Right lobe of liver (tissue), 4 donors: ENCODE data around the gene MED4.

Experiments
- POLR2A ChIP-seq: fragments of 450-650 bp; IDR thresholded peaks from one replicate; pipeline ENCODE4 v1.6.1; 2017; ENCODE audit warnings: antibody characterized with exemption, mild to moderate bottlenecking
- TF ChIP-seq, protein P1 (sequence below), 4 donors: fragments of 200-600 bp in 3 of 4; fragments of 450-650 bp in 1 of 4; IDR thresholded peaks; one replicate each; pipeline versions ENCODE4 v1.5.1 to v1.8.0; 2016 to 2022; ENCODE audit warnings: antibody characterized with exemption in 4 of 4, mild to moderate bottlenecking in 2 of 4
- donor health status: DM: no; HTN: no; CAD: no.
- donor health status: DM: no; HTN: no; CAD: no.
- donor health status: DM: no; HTN: yes; CAD: no.

DNA sequence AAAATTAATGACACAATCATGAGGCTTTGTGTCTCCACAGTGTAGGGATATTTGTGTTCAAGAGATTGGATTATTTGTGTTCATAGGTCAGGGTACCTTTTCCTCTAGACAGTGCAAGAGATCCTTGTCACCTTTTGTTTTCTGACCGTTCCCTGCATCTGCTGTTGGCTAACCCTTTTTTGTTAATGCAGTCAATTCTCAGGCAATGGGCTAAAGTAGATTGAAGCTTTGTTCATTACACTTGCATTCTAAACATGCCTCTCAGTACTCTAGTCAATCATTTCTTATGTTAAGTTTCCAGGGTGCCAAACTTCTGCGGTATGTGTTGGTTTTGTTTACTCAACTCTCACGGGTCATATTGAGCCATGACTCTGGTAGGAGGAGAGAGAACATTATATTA lies 1.8 kb upstream of the MED4 start:
- TF ChIP-seq POLR2A: no peak
- TF ChIP-seq, protein P1, sequence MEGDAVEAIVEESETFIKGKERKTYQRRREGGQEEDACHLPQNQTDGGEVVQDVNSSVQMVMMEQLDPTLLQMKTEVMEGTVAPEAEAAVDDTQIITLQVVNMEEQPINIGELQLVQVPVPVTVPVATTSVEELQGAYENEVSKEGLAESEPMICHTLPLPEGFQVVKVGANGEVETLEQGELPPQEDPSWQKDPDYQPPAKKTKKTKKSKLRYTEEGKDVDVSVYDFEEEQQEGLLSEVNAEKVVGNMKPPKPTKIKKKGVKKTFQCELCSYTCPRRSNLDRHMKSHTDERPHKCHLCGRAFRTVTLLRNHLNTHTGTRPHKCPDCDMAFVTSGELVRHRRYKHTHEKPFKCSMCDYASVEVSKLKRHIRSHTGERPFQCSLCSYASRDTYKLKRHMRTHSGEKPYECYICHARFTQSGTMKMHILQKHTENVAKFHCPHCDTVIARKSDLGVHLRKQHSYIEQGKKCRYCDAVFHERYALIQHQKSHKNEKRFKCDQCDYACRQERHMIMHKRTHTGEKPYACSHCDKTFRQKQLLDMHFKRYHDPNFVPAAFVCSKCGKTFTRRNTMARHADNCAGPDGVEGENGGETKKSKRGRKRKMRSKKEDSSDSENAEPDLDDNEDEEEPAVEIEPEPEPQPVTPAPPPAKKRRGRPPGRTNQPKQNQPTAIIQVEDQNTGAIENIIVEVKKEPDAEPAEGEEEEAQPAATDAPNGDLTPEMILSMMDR (IDR thresholded peaks at IDR 0.05): no peak
